ENCODE results near the gene AGPS. TPM values are rescaled to one million over a fixed set of nuclear protein-coding genes. Genes with fewer than 3 reads are reported as not detected.

The AGPS gene
- polyA plus RNA-seq, 1 of the 3 experiments (the other 2 are of a cell fraction) = 10.9 TPM

DNA sequence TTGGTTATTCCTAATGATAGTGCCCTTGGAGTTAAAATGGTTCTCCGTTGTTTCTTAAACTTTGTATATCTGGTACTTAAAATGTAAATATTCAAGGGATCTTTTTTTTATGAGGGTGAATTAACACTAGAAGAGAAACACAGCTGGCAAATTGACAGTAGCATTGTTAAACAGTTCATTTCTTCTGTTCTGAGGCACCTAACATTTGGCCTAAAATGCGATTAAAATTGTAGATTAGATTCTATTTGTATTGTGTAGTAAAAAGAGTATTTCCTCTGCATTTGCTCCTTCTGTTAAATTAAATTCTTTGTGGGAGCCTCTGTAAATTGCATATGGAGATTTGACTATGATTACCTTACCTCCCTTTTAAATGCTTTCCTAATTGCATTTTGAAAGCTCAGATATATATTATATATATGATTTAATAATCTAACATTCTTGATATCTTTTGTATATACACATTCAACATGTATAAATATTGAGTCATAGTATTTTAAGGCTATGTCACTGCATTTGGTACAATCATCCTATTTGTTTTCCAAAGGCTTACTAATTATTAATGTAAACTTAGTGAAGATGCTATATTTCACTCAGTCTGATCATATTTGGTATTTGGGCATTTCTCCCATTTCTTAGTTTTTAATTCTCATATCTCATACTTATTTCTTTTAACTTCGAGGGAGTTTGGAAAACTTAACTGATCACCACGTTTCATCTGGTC lies 124.4 kb downstream of the AGPS start:
- H2AFZ ChIP-seq (ENCODE audit: low read depth) = no peak overlapping the region
- no peaks in the 10 kb centered on the region for H3K79me2 ChIP-seq (ENCODE audit: insufficient read depth)
- no peaks in the 10 kb centered on the region for H4K20me1 ChIP-seq (ENCODE audit: insufficient read depth)
- peaks cover 44 to 49% of the 10 kb centered on the region in 2 experiments for H3K36me3 ChIP-seq (replicated peaks in 1 of 2; ENCODE audit: control insufficient read depth in 1 of 2, insufficient read depth in 2 of 2, low read length in 1 of 2)
- TF ChIP-seq GATA2 (CRISPR knock-in tag; IDR thresholded peaks at IDR 0.05) (peak; percentile 46), EP300 (IDR thresholded peaks at IDR 0.05; ENCODE audit: borderline replicate concordance in 1 of 2, low read depth in 1 of 2, low read length in 1 of 2) (peak in 1 of 2 experiments; percentile 64; a peak in 2 of 4 replicates)
- TF ChIP-seq, protein P1, sequence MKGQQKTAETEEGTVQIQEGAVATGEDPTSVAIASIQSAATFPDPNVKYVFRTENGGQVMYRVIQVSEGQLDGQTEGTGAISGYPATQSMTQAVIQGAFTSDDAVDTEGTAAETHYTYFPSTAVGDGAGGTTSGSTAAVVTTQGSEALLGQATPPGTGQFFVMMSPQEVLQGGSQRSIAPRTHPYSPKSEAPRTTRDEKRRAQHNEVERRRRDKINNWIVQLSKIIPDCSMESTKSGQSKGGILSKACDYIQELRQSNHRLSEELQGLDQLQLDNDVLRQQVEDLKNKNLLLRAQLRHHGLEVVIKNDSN (IDR thresholded peaks at IDR 0.05; ENCODE audit: borderline replicate concordance, low read depth) = no peak
- TF ChIP-seq, protein P2, sequence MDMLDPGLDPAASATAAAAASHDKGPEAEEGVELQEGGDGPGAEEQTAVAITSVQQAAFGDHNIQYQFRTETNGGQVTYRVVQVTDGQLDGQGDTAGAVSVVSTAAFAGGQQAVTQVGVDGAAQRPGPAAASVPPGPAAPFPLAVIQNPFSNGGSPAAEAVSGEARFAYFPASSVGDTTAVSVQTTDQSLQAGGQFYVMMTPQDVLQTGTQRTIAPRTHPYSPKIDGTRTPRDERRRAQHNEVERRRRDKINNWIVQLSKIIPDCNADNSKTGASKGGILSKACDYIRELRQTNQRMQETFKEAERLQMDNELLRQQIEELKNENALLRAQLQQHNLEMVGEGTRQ (IDR thresholded peaks at IDR 0.05; ENCODE audit: borderline replicate concordance, low read depth, low read length) = no peak
- no peak overlapping the region for H3K4me3 ChIP-seq (ENCODE audit: low read depth in 2 of 2, low read length in 1 of 2)
- no peak overlapping the region for H3K4me2 ChIP-seq
- no peak for DNase-seq
- no peaks in the 10 kb centered on the region for H3K27me3 ChIP-seq (ENCODE audit: insufficient read depth)
- no peaks in the 10 kb centered on the region for H3K9me3 ChIP-seq
- peaks cover 7% of the 10 kb centered on the region for H3F3A ChIP-seq (replicated peaks; ENCODE audit: insufficient read depth)
- ChIA-PET POLR2A (no interaction called here), CTCF (interaction anchor here (1.5 to 1.7 kb wide), 2 partner anchors 9 to 27 kb away, joined by 4 to 5 read pairs; no protein-coding TSS in a partner anchor)
- no peak overlapping the region for H3K9ac ChIP-seq
- WGBS (ENCODE audit: low lambda C conversion rate) = 76% methylated on average over 4 of the region's 4 CpGs
- peak overlapping the region in 1 of 2 experiments; percentile 78; a peak in 2 of 4 replicates for H3K27ac ChIP-seq (ENCODE audit: low read depth in 2 of 2, low read length in 1 of 2)
- peaks cover 8 to 13% of the 10 kb centered on the region in 2 experiments; a peak in 3 of 4 replicates for H3K4me1 ChIP-seq (ENCODE audit: control insufficient read depth in 1 of 2, insufficient read depth in 2 of 2, low read depth in 1 of 2, low read length in 1 of 2)
- H3K9me2 ChIP-seq = no peaks in the 10 kb centered on the region

- peaks cover 4% of the 10 kb centered on the region for H3F3A ChIP-seq (replicated peaks; ENCODE audit: insufficient read depth)
- H2AFZ ChIP-seq (ENCODE audit: low read depth) = no peak overlapping the region
- H3K36me3 ChIP-seq (replicated peaks in 1 of 2; ENCODE audit: control insufficient read depth in 1 of 2, insufficient read depth in 2 of 2, low read length in 1 of 2) = peaks cover 49 to 58% of the 10 kb centered on the region in 2 experiments
- H3K9me3 ChIP-seq = no peaks in the 10 kb centered on the region
- H3K27me3 ChIP-seq (ENCODE audit: insufficient read depth) = no peaks in the 10 kb centered on the region
- POLR2A ChIA-PET = no interaction called here
- H3K79me2 ChIP-seq (ENCODE audit: insufficient read depth) = no peaks in the 10 kb centered on the region
- TF ChIP-seq, protein P3, sequence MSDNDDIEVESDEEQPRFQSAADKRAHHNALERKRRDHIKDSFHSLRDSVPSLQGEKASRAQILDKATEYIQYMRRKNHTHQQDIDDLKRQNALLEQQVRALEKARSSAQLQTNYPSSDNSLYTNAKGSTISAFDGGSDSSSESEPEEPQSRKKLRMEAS (IDR thresholded peaks at IDR 0.05; ENCODE audit: low read depth) = no peak
- TF ChIP-seq CHD2 (IDR thresholded peaks at IDR 0.05; ENCODE audit: low read length, partially characterized antibody) (no peak), EZH2phosphoT487 (IDR thresholded peaks at IDR 0.05; ENCODE audit: borderline replicate concordance, low read depth) (no peak), MEF2A (IDR thresholded peaks at IDR 0.05; ENCODE audit: borderline replicate concordance, low read depth) (no peak), SMC3 (IDR thresholded peaks at IDR 0.05; ENCODE audit: low read depth, low read length) (no peak), IRF3 (IDR thresholded peaks at IDR 0.05; ENCODE audit: low read depth, low read length) (no peak), FOXM1 (IDR thresholded peaks at IDR 0.05; ENCODE audit: low read depth) (no peak), TEAD4 (IDR thresholded peaks at IDR 0.05; ENCODE audit: borderline replicate concordance, insufficient read depth) (no peak), NFIC (IDR thresholded peaks at IDR 0.05; ENCODE audit: borderline replicate concordance) (no peak), RXRA (IDR thresholded peaks at IDR 0.05; ENCODE audit: borderline replicate concordance, low read depth) (no peak), NRF1 (IDR thresholded peaks at IDR 0.05; ENCODE audit: low read depth, low read length) (no peak), EP300 (IDR thresholded peaks at IDR 0.05; ENCODE audit: borderline replicate concordance in 1 of 2, low read depth in 1 of 2, low read length in 1 of 2) (no peak), TCF12 (IDR thresholded peaks at IDR 0.05) (no peak)
- TF ChIP-seq, protein P1 (IDR thresholded peaks at IDR 0.05; ENCODE audit: borderline replicate concordance, low read depth) = no peak
- no peak overlapping the region for H3K4me3 ChIP-seq (ENCODE audit: low read depth in 2 of 2, low read length in 1 of 2)
- H3K9ac ChIP-seq = no peak overlapping the region
- no peaks in the 10 kb centered on the region for H3K9me2 ChIP-seq
- peaks cover 8 to 13% of the 10 kb centered on the region in 2 experiments; a peak in 3 of 4 replicates for H3K4me1 ChIP-seq (ENCODE audit: control insufficient read depth in 1 of 2, insufficient read depth in 2 of 2, low read depth in 1 of 2, low read length in 1 of 2)
- DNase-seq = no peak
- CTCF ChIA-PET = interaction anchor here (0.7 kb wide), 1 partner anchor 219 kb away, joined by 3 read pairs; no protein-coding TSS in a partner anchor
- 100% methylated on average over 2 of the region's 2 CpGs for WGBS (ENCODE audit: low lambda C conversion rate)
- no peak overlapping the region for H3K4me2 ChIP-seq
- peak overlapping the region in 1 of 2 experiments; percentile 85; a peak in 1 of 4 replicates for H3K27ac ChIP-seq (ENCODE audit: low read depth in 2 of 2, low read length in 1 of 2)
- no peaks in the 10 kb centered on the region for H4K20me1 ChIP-seq (ENCODE audit: insufficient read depth)
Measured at GRCh38 chr2:177518754-177519153, 126.2 kb downstream of the AGPS start.

Data from SK-N-SH (cell line).